ENCODE data around the gene MBOAT7.

The MBOAT7 gene

DNA sequence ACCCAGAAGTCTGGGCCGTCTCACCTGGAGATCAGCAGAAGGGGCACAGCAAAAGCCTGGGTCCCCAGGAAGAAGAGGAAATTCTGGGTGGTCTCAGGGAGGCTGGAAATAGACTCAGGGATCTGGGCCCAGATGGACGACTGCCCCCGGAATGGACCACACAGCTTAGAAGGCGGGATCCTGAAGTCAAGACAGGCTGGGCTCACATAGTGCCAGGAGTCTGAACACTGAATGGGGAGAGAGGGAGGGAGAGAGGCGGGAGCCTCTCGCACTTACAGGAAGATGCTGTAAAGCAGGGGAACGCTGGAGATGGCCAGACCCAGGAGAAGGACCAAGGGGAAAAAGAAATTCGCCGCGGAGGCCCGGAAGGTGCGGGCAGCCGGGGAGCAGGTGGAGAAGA lies 28.5 kb downstream of the MBOAT7 start:
- DNase-seq, result no peak

DNA sequence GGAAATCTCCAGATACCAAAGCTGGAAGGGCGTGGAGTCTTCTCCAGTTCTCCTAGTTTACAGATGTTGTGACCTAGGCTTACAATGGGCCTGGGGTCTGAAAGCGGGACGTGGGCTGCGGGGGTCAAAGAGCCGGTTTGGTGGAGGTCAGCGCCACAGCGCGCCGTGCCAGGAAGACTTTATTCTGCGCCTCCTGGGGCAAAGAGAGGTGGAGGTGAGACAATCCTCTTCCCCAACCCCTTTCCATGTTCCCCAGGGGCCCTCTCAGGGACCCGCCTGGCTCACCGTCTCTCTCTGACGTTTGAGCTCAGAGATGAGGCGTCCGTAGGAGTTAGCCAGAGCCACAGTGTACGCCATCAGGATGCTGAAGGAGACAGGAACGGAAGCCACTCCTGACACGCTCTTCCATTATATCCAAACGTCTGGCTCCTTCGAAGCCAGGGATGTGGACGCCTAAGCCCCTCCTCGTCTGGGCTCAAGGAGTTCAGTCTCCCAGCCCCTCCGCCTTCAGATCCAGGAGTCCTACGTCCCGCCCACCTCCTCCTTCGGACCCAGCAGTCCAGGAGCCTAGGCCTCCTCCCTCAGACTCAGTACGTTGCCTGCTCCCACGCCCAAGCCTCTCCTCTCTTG lies 29.1 kb downstream of the MBOAT7 start:
- no peak for DNase-seq

DNA sequence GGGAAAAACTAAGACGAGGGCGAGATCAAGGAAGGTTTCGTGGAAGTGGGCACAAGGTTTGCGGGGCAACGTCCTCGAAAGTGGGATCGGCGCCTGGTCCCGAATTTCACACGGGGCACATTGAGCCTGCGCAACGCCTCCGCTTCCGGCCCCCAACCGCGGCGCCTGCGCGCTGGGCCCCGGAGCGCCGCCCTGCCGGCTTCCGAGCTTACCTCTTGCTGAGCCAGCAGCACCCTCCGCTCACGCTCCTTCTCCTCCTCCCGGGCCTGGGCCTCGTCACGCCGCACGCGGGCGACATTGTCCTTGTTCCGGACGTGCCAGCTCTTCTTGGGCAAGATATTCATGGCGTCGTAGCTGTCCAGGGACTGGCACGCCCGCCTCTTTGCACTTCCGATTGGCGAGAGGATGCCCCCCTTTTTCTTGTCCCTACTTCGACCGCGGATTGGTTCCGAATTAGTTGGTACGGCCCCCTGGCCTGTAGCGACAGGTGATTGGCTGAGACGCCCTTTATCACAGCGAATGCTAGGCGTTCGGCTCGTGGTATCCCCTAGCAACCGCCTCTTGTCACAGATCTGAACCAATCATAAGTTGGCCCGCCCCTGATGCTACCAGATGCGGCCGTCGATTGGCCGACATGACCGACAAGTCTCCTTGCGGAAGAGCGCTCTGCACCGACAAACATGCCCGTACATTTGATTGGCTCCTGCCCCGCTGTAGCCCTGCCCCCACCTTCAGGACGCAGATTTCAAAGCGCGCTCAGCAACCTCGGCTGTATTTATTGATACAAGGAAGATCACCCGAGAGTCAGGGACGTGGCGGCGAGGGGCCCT lies 29.8 kb downstream of the MBOAT7 start, which contains the start of gene LENG1:
Gene LENG1, minus strand, starts transcription at position 370 of the 830 bp plus-strand sequence. Its CDS starts 26 bp downstream, at position 344.
- DNase-seq, result peak; percentile 100

DNA sequence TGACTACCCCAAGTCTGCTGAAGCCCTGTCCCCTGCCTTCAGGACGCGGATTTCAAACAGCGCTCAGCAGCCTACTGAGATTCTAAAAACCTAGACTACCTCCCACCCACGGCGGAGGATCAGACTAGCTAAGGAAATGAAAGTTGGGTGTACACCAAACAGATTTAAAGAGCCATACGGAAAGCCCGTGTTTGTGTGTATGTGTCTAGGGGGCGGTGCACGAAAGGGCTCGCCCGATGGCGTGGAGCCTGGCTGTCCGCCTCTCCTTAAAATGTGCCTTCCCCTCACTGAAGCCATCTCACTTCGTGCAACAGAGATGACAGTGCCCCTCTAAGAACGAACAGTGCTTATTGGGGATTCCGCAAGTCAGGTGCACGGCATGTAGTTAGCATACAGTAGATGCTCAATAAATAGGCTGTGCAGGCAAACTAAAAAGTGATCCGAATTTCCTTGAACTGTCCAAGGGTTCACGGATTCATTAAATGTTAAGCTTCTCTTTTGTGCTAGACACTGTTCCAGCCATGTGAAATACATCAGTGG lies 30.5 kb downstream of the MBOAT7 start:
- peak; percentile 38 for DNase-seq

DNA sequence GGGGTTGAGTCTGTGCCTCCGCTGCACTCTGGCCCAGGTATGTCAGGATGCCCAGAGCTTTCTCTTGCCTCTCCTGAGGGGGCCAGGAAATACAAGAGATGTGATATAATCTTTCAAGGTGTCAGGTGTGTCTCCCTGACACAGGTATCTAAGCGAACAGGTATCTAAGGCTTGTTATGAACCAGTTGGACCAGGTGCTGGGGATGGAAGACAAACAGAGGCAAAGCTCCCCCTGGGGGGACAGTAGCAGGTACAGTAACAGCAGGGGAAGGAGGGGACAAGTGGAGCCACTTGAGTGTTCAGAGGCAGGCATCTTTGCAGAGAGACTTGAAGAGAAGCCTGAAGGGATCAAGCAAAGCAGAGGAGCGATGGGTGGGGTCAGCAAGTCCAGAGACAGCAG lies 32.4 kb downstream of the MBOAT7 start:
- DNase-seq, result no peak

DNA sequence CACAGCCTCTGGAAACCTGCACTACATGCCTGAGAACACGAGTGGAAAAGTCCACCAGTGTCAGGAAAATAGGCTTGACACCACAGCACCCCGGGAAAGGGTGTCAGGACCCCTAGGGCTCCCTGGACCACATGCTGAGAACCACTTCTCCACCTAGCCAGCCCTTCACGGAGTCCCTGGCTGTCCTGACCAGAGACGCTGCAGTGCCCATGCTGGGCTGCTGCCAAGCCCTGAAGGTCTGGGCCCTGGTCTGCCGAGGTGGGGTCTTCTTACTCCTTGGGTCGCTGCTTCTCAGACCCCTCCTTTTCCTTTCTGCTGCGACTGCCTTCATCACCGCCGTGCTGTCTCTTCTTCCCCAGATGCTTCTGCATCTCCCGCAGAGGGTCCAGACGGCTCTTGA lies 32.9 kb downstream of the MBOAT7 start:
- DNase-seq, result no peak

DNA sequence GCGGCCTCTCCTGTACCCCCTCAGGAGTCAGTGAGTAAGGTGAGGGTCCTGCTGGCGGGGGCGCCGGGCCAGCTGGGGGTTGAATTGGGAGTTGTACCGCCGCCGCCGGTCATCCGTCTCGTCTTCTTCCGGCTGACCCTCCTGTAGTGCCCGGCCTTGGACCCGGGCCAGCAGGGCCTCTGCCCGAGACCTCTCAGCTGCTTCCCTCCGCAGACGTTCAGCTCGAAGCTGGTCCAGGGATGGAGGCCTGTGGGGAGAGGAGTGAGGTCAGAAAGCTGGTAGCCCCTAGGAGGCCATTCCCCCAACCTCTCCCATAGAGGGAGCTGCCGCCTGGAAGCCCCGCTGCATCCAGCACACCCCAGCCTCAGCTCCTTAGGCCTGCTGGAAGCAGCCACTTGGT lies 33.7 kb downstream of the MBOAT7 start:
- no peak for DNase-seq

DNA sequence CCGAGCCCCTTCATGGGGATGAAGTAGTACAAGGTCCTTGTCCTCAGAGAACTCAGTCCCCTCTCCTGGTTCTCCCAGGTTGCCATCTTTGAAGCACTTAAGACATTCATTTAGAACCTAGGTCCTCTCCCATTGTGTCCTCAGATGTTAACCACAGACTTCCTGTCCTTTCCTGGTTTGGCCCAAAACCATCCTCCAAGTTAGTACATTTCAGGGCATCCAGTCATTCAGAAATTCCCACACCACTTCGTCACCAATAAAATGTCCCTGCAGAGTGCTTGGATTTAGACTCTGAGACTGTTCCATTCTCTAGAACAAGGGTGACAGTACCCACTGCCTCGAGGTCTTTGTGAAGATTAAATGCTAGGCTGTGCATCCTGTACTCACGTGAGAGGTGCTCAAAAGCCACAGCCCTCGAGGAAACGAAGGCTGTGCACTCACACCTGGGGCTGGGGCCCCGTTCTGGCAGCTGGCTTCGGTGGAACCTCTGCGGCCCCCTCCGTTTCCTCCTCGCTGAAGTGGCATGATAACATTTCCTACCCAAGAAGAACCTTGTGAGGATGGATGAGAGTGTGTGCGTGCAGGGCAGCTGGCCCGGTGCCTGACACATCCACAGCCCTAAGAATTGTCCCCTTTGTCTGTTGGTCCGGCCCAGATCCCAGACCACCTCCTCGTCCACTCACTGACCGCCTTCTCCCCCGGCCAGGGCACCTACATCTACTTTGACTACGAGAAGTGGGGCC lies 34.6 kb downstream of the MBOAT7 start:
- peak; percentile 39 for DNase-seq

DNA sequence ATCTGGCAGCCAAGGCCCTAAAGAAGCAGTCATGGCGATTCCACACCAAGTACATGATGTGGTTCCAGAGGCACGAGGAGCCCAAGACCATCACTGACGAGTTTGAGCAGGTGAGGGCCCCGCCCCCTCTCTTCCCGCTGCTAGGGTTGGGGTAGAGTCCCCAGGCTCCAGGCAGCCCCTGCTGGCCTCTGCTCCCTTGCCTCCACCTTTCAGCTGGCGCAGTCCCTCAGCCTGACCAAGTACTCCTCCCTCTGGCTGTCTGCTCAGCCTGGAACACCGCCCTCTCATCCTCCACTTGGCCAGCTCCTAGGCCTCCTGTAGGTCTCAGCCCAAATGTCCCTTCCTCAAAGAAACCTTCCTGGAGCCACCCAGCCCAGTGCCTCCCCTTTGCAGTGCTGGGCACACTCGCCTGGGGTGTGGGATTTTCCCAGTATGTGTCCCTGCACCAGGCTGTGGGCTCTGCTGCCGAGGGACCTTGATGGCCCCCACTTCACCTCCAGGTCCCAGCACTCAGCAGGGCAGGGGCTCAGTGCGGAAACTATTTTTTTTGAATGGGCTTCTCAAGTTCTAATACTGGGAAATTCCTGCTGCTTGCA lies 35.6 kb downstream of the MBOAT7 start:
- DNase-seq, result no peak

DNA sequence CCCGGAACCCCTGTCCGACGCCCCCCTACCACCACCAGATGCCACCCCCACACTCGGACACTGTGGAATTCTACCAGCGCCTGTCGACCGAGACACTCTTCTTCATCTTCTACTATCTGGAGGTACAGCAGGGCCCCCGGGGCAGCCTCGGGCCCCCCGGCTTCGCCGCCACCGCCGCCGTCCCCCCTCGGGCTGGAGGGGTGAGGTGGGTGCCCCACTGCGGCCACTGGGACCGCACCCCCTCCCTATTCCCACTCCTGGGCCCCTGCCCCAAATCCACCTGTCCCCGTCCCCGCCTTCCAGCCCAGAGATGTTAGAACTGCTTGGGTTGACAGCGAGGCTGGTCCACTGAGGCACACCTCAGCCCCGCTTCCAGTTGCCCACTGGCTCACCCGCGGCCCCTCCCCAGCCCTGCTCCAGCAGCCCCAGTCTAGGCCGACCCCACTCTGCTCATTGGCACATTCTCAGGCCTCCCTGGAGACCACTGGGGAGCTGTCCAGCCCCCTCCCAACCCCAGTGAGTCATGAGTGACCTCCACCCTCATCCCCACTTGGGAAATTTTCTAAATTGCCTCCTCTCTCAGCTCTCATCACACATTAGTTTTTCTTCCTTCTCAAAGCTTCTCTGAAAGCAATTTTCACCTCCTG lies 36.4 kb downstream of the MBOAT7 start:
- DNase-seq, result no peak

DNA sequence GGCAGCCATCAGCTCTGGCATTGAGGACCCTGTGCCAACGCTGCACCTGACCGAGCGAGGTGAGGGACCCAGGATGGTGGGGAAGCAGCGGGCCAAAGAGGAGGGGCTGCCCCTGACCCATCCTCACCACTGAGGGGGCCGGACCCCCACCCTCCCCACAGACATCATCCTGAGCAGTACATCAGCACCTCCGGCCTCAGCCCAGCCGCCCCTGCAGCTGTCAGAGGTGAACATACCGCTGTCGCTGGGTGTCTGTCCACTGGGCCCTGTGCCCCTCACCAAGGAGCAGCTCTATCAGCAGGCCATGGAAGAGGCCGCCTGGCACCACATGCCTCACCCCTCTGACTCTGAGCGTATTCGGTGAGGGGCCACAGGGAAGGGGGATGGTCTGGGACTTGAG lies 37.1 kb downstream of the MBOAT7 start:
- DNase-seq, result no peak

DNA sequence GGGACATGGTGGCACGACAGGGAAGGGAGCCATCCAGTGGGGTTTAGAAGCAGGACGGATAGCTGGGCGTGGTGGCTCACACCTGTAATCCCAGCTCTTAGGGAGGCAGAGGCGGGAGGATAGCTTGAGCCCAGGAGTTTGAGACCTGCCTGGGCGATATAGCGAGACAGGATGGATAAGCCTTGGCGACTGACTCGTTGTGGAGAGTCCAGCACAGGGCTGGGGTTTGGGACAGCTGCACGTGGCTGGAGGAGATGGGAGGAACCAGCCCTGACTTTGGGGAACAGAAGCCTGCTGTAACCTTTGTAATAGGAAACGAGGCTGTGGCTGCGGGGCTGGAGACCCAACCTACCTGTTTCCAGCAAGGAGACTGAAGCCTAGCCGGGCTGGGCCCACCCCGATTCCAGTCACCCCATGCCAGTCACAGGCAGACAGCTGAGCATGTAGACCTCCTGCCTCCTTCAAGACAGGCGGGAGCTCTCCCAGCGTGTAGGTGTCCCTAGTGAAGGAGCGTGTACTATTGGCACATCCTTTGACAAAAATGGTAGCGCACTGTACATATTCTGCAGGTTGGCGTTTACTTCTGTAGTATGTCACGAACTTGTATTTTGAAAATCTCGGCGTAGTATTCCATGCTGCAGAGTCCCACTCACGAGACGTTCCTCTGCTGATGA lies 37.9 kb downstream of the MBOAT7 start:
- no peak for DNase-seq

DNA sequence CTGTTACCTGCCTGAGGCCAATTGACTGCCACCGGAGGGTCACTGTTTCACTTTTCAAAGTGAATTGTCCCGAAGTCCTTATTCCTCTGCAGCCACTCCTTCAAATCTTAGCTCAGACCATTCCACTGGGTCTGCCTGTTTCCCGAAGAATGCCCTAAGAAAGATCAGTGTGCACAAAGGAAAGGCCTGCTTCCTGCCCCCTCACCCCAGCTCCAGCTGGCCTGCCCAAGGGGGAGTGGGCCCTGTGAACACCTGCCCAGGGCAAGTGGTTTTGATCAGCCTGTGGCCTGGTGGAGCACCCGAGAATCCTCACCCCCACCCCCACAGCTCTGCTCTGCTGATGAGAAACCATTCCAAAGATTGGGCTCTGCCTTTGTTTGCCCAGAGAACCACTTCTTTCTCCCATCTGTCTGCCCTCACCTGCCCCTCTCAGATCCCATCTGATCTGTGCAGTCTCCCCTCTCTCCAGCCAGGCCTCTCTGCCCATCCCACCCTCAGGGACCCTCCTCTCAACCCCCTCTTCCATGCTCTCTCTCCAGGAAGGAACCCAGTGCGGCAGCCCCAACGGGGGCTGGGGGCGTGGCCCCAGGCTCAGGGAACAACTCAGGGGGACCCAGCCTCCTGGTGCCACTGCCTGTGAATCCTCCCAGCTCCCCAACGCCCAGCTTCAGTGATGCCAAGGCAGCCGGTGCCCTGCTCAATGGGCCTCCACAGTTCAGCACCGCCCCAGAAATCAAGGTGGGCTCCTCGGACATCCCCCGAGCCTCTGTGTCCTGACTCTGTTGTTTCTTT lies 40.2 kb downstream of the MBOAT7 start:
- no peak for DNase-seq

DNA sequence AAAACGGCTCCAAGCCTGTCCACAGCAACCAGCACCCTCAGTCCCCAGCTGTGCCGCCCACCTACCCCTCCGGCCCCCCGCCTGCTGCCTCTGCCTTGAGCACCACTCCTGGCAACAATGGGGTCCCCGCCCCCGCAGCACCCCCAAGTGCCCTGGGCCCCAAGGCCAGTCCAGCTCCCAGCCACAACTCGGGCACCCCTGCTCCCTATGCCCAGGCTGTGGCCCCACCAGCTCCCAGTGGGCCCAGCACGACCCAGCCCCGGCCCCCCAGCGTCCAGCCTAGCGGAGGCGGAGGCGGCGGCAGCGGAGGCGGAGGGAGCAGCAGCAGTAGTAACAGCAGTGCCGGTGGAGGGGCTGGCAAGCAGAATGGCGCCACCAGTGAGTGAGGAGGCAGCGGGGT lies 41.2 kb downstream of the MBOAT7 start:
- no peak for DNase-seq

DNA sequence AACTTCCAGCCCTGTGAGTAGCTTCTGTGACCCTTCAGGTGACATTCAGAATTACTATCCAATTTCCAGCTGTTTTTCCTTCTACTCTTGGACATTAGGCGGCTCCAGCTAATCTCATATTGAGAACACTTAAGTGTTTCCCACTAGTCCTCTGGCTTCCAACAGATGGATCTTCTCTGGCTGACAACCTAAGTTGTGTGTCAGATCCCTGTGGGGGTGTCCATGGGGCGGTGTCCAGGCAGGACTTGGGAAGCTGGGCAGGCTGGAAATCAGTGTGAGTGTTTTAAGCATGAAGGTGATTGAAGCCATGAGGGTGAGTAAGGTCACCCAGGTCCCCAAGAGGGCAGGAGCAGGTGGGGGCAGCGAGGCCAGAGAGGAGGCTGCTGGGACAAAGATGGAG lies 41.7 kb downstream of the MBOAT7 start:
- no peak for DNase-seq

DNA sequence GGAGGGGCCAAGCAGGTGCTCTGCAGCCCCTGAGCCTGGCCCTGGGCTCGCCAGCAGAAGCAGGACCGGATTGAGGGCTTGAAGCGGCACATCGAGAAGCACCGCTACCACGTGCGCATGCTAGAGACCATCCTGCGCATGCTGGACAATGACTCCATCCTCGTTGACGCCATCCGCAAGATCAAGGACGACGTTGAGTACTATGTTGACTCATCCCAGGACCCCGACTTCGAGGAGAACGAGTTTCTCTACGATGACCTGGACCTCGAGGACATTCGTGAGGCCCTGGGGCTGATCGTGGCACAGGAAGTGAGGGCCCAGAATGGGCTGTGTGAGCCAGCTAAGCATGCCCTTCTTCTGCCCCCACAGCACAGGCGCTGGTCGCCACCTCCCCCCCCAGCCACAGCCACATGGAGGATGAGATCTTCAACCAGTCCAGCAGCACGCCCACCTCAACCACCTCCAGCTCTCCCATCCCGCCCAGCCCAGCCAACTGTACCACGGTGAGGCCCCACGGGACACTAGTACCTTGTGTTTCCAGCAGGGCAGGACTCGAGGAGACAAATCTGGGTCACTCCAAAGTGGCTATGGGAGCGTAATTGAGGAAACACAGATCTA lies 43.7 kb downstream of the MBOAT7 start:
- DNase-seq, result no peak

DNA sequence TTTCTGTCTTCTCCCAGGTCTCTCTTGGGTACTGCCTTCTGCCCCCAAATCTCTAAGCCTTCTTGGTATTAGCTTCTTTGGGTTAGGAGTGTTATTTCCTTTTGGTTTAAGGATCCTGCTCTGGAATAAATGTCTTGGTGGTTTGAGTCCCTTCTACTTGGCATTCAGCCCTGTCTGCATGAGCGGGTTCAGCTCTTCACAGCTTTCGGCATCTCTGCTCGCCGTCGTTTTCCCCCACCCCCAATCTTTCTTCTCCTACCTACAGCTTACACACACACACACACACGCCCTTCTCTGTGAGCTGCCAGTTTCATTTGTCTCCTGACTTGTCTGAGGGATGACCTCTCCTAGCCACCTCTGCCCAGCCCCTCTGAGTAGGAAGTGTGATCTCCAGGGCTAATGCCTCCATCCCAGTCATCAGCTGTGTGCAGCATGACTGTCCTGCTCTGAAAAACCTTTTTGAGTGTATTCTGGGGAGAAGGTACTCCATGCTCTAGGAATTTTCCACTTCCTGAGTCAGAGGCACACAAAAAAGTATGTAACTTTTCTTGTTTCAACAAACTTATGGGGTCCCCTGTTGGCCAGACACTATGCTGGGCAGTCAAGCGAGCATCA lies 47.1 kb downstream of the MBOAT7 start:
- DNase-seq, result no peak

DNA sequence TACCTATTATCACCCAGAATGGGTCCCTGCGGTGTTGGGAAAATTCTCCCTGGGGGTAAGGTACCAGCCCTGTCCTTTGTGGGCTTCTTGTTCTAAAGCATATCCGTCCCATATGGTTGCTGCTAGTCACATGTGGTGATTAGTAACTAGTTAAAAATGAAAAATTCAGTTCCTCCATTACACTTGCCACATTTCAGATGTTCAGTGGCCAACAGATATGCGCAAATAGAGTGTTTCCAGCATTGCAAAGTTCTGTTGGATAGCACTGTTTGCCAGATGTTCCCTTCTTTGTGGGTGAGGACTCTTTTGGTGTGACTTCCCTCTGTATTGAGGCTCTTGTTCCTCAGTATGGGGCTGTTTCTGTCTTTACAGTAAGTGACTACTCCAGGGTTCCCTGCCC lies 48.0 kb downstream of the MBOAT7 start:
- no peak for DNase-seq

DNA sequence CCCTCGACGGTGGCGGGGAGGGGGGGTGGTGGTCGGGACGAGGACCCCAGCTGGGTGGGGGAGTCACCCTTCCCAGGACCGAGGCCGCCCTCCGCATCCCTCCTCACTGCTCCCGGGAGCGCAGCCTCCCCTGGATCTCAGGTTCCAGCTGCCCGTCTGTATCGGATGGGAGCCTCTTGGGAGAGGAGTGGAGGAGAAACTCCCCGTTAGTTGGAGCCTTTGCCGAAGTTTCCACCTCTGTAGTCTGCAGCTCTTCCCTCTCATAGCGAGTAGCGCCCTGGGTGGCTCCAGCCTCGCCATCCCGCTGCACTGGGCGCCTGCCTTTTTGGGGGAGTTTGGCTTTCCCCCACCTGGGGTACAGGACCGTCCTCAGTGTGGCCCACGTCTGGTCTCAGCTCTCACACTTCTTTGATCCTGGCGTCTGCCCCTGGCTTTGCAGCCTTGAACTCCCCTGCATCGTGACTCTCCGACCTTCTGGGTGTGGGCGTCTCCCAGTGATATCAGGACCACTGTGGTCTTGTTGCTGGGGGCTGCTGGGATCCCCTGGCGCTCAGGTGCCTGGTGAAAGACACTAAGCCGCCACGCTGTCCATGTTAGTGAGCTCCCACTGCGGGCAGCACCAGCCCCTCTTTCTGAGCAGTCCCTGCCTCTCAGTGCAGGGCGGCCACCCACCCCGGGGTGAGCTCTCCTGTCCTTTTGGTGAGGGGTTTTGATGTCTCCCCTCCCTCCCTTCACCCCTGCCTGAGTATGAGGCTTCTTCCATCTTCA lies 50.7 kb downstream of the MBOAT7 start:
- no peak for DNase-seq

Data from CD4-positive, alpha-beta T cell treated with Interleukin-12 subunit alpha and Interleukin-12 subunit beta, for 1 hour (primary cell).